Stimulated activated CD8-positive, alpha-beta memory T cell treated with anti-CD3 and anti-CD28 coated beads, Interleukin-4, amount 100 ng/mL, for 48 hours (primary cell): ENCODE measurements around the gene SCAMP5.

Source experiments
- DNase-seq: peaks from one replicate; pipeline ENCODE4 v3.0.0-alpha.2; 2020

SCAMP5 gene

GRCh38 chr15:75023872-75024636 lies 28.7 kb downstream of the SCAMP5 start:
- DNase-seq = no peak

- DNase-seq = no peak
Observed at GRCh38 chr15:75025107-75025506, 29.7 kb downstream of the SCAMP5 start.

- no peak for DNase-seq
Observed at GRCh38 chr15:75025548-75026260, 30.3 kb downstream of the SCAMP5 start.

- DNase-seq = no peak
Observed at GRCh38 chr15:75027551-75027950, 32.2 kb downstream of the SCAMP5 start.

GRCh38 chr15:75028991-75029377 lies 33.6 kb downstream of the SCAMP5 start:
- DNase-seq = no peak

- DNase-seq = peak; percentile 96
Observed at GRCh38 chr15:75029378-75030022, 34.1 kb downstream of the SCAMP5 start.

GRCh38 chr15:75030023-75030413 lies 34.7 kb downstream of the SCAMP5 start:
- no peak for DNase-seq

- no peak for DNase-seq
Observed at GRCh38 chr15:75030424-75030823, 35.1 kb downstream of the SCAMP5 start.

GRCh38 chr15:75031848-75032247 lies 36.5 kb downstream of the SCAMP5 start:
- DNase-seq = no peak

- DNase-seq = no peak
Observed at GRCh38 chr15:75032395-75032794, 37.0 kb downstream of the SCAMP5 start.

- no peak for DNase-seq
Observed at GRCh38 chr15:75033809-75034208, 38.4 kb downstream of the SCAMP5 start.

GRCh38 chr15:75034615-75035014 lies 39.3 kb downstream of the SCAMP5 start:
- no peak for DNase-seq

- DNase-seq = no peak
Observed at GRCh38 chr15:75036212-75036616, 40.9 kb downstream of the SCAMP5 start.

GRCh38 chr15:75037685-75038084 lies 42.3 kb downstream of the SCAMP5 start:
- DNase-seq = peak; percentile 36

GRCh38 chr15:75038231-75038630 lies 42.9 kb downstream of the SCAMP5 start:
- DNase-seq = no peak

- DNase-seq = peak; percentile 78
Observed at GRCh38 chr15:75042730-75043508, 47.6 kb downstream of the SCAMP5 start.

GRCh38 chr15:75043509-75044257 lies 48.3 kb downstream of the SCAMP5 start:
- peak; percentile 38 for DNase-seq

GRCh38 chr15:75044258-75044878 lies 49.0 kb downstream of the SCAMP5 start:
- DNase-seq = no peak

- DNase-seq = no peak
Observed at GRCh38 chr15:75045332-75046015, 50.1 kb downstream of the SCAMP5 start.

GRCh38 chr15:75048394-75048793 lies 53.0 kb downstream of the SCAMP5 start:
- no peak for DNase-seq

GRCh38 chr15:75049392-75049791 lies 54.0 kb downstream of the SCAMP5 start:
- DNase-seq = no peak
